ENCODE measurements around the gene EIF5.
A peak's percentile ranks its signal among the peaks of the same experiment; 100 is the strongest.

Gene EIF5

DNA sequence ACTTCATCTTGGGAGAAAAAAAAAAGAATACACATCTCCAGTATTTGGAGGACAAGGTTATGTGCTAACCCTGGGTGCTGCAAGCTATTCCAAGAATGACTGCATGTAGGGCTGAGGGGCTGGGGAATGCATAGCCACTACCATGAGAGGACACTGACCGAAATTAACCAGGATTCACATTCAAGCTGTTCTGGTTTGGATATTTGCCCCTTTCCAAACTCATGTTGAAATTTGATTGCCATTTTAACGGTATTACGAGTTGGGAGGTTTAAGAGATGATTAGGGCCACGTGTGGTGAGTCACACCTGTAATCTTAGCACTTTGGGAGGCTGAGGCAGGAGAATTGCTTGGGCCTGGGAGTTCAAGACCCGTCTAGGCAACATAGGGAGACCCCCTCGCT lies 32.7 kb downstream of the EIF5 start:
- no peak for FAIRE-seq

DNA sequence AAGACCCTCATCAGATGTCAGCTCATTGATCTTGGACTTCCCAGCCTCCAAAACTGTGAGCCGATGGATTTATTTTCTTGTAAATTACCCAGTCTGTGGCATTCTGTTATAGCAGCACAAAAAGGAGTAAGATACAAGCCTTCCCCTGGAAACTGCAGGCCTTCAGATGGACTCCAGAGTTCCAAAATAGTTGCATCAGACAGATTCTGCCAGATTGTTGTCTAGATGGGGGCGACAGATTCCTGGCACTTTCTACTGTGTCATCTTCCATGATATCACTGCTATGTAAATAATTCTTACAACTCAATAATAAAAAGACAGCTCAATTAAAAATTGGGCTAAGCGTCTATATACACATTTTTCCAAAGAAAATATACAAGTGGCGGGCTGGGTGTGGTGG lies 34.0 kb downstream of the EIF5 start:
- FAIRE-seq (no peak), DNase-seq (ENCODE audit: low spot score) (no peak)

More for the DNA sequence above, 32.7 kb downstream of the EIF5 start:
- DNase-seq (ENCODE audit: low spot score) = no peak

- DNase-seq (ENCODE audit: low spot score) (no peak), FAIRE-seq (no peak)
These were observed 36.0 kb downstream of the EIF5 start for GRCh38 chr14:103370087-103370486.

GRCh38 chr14:103372017-103372416 lies 38.0 kb downstream of the EIF5 start:
- DNase-seq (ENCODE audit: low spot score) (no peak), FAIRE-seq (no peak)

GRCh38 chr14:103372552-103373304 lies 38.7 kb downstream of the EIF5 start:
- peak; percentile 80 for DNase-seq (ENCODE audit: low spot score)
- FAIRE-seq = peak; percentile 81

GRCh38 chr14:103374121-103374520 lies 40.1 kb downstream of the EIF5 start:
- no peak for DNase-seq (ENCODE audit: low spot score)
- FAIRE-seq = no peak

DNA sequence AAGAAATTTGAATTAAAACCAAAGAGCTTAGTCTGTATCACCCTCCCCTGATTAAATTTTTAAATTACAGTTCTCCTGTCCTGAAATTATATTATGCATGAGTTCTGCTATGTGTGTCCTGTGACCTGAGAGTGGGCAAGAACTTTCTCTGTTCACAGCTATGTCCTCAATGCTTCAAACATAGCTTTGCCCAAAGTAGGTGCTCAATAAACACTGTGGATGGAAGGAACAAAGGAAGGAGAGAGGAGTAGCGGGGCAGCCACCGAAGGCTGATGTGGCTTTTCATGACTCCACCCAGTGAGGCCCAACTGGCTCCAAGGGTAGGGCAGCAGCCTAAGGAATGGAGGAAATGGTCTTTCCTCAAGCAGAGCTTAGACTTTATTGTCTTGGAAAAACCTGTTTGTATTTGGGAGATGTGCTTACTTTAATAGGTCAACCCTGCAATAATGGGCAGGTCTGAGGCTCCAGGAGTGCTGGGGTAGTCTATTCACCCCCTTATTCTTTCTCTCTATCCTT lies 43.5 kb downstream of the EIF5 start:
- no peak for DNase-seq (ENCODE audit: low spot score)
- no peak for FAIRE-seq

DNA sequence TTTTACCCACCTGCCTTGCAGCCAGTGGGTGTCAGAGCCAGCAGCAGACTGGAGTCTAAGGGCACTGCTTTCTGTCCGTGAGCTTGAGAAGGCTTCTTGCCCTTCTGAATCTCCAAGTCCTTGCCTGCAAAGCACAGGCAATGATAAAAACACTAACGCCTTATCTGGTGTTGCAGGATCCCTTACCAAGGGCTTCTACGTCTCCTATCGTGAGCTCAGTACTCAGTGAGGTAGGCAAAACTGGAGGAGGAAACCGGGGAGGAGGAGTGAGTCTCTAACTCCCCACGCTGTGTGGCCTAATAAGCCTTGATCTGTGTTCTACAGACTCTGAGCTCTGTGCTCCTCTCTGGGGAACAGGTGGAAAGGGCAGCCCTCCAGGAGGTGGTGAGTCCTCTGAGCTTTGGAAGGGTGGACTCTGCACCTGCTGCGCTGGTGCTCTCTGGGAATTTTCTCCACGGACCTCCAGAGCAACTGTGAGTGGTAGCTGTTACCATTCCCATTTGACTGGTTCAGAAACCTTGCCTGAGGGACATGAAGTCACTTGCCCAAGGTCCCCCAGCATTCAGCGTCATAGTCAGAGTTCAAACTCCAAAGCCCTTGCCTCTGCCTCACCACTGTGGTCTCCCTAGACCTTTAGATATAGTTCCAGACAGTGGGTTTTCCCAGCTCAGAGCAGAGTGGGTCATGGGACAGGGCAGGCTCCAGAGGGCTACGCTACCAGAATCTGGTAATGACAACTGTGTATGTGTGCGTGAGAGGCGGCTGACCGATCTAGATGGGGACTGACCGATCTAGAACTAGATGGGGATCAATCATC lies 44.2 kb downstream of the EIF5 start:
- FAIRE-seq = no peak
- no peak for DNase-seq (ENCODE audit: low spot score)

GRCh38 chr14:103380719-103381377 lies 46.8 kb downstream of the EIF5 start:
- DNase-seq (ENCODE audit: low spot score) = no peak
- no peak for FAIRE-seq

- no peak for DNase-seq (ENCODE audit: low spot score)
- no peak for FAIRE-seq
These were observed 48.3 kb downstream of the EIF5 start for GRCh38 chr14:103382376-103382775.

- DNase-seq (ENCODE audit: low spot score) (no peak), FAIRE-seq (no peak)
These were observed 50.6 kb downstream of the EIF5 start for GRCh38 chr14:103384450-103385151.

- DNase-seq (ENCODE audit: low spot score) (peak; percentile 79), FAIRE-seq (peak; percentile 52)
These were observed 51.3 kb downstream of the EIF5 start, which contains the start of gene MARK3 for GRCh38 chr14:103385152-103385928. TSS of gene MARK3 (plus strand) at chr14:103385415. CDS start at chr14:103386030, 615 bp downstream.

DNA sequence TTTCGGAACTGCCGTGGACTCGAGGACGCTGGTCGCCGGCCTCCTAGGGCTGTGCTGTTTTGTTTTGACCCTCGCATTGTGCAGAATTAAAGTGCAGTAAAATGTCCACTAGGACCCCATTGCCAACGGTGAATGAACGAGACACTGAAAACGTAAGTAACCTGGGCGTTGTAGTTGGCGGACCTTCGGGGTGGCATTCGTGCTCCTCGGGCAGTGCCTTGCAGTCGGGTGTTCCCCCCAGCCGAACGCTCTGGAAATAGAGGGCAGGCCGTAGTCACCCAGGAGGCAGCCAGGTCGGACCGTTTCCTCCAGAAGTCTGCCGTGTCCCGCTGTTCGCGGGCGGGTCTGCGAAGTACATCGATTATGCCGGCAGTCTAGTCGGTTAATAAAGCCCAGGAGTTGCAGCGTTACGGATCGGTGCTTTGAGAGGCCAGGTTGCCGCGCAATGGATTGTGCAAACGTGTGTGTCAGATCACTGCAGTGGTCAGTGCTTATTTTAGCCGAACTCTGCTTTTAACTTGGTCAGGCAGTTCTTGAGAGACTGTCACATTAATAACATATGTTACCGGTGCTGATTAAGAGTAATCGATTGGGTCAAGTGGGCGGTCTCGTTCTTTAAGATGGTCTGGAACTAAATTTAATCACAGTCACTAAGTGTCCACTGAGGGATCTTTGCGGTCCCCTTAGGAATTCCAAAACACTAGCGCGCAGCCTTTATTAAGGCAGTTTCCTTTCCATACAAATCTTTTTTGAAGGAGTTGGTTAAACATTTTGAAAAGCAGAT lies 52.1 kb downstream of the EIF5 start:
- FAIRE-seq = no peak
- peak; percentile 27 for DNase-seq (ENCODE audit: low spot score)

- FAIRE-seq (no peak), DNase-seq (ENCODE audit: low spot score) (no peak)
These were observed 52.8 kb downstream of the EIF5 start for GRCh38 chr14:103386713-103387329.

DNA sequence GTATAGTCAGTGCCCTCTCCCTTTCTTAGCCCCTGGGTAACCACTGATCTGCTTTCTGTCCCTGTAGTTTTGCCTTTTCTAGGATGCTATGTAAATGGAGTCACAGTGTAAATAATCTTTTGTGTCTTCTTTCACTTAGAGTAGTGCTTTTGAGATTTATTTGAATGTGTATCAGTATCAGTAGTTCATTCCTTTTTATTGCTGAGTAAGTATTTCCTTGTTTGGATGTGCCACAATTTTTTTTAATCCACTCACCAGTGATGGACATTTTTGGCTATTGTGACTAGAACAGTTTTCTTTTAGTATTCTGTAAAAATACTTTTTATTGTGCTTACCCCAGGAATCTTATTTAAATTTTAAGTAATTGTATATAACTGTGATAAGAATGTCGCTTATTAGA lies 54.6 kb downstream of the EIF5 start:
- FAIRE-seq (no peak), DNase-seq (ENCODE audit: low spot score) (no peak)

GRCh38 chr14:103390605-103391004 lies 56.6 kb downstream of the EIF5 start:
- no peak for FAIRE-seq

GRCh38 chr14:103391048-103391447 lies 57.0 kb downstream of the EIF5 start:
- DNase-seq (ENCODE audit: low spot score) (no peak), FAIRE-seq (no peak)

More at GRCh38 chr14:103390605-103391004, 56.6 kb downstream of the EIF5 start:
- no peak for DNase-seq (ENCODE audit: low spot score)

DNA sequence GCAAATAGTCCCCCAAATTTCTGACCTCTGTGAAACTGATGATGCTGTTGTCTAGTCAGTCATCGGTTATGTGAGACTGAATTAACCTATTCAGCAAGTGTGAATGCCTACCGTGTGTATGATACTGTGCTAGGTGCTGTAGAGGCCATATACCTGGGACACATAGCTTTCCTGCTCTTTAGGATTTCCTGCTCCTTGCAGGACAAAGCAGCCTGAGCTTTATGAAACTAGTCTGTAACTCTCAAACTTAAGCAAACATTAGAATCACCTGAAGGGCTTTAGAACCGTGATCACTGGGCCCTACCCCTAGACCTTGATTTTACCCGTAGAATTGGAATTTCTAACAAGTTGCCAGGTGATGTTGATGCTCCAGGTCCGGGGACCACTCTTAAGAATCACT lies 58.1 kb downstream of the EIF5 start:
- DNase-seq (ENCODE audit: low spot score) (no peak), FAIRE-seq (no peak)

- FAIRE-seq (no peak), DNase-seq (ENCODE audit: low spot score) (no peak)
These were observed 58.5 kb downstream of the EIF5 start for GRCh38 chr14:103392572-103392971.

All from RCC 7860 (cell line).